Pulmonary artery endothelial cell (primary cell): ENCODE results near the gene LRP3. TPM values are rescaled to one million over a fixed set of nuclear protein-coding genes. Genes with fewer than 3 reads are reported as not detected.
"Not testable (repeated sequence)": the region's sequence is repeated elsewhere in the genome, so short reads cannot be mapped to it uniquely, and the experiment has no call there.

Experiments used
- DNase-seq: peaks from one replicate; pipeline ENCODE4 v3.0.0-alpha.2; 2011; ENCODE audit warnings: low read depth, low spot score
- total RNA-seq: library from RNA; depleted of rRNA; stranded (reverse); fragments of >200 nt; gene quantifications from 2 replicates; pipeline ENCODE4 v1.2.3, GENCODE V29; 2014

Gene LRP3
- total RNA-seq, 1 donor from 2014 or later, result 12.0 TPM

- DNase-seq, result no peak
Observed at GRCh38 chr19:33175886-33176669, 18.1 kb upstream of the LRP3 start.

- DNase-seq, result peak; percentile 89
Observed at GRCh38 chr19:33176670-33177416, 17.3 kb upstream of the LRP3 start.

GRCh38 chr19:33177417-33177979, 16.6 kb upstream of the LRP3 start:
- DNase-seq, result no peak

GRCh38 chr19:33186431-33187182, 7.5 kb upstream of the LRP3 start:
- no peak for DNase-seq

GRCh38 chr19:33187183-33187540, 7.0 kb upstream of the LRP3 start:
- no peak for DNase-seq

- DNase-seq, result no peak
Observed at GRCh38 chr19:33189453-33189852, 4.7 kb upstream of the LRP3 start.

GRCh38 chr19:33191092-33191491, 3.0 kb upstream of the LRP3 start:
- not testable (repeated sequence) for DNase-seq

GRCh38 chr19:33191501-33191900, 2.6 kb upstream of the LRP3 start:
- DNase-seq, result no peak

- no peak for DNase-seq
Observed at GRCh38 chr19:33192010-33192409, 2.1 kb upstream of the LRP3 start.

- DNase-seq, result no peak
Observed at GRCh38 chr19:33193269-33193864, 763 bp upstream of the LRP3 start.

- no peak for DNase-seq
Observed at GRCh38 chr19:33194532-33194885, 379 bp downstream of the LRP3 start.

GRCh38 chr19:33194886-33195644, 935 bp downstream of the LRP3 start:
- no peak for DNase-seq

- no peak for DNase-seq
Observed at GRCh38 chr19:33195645-33196347, 1.7 kb downstream of the LRP3 start.

- DNase-seq, result no peak
Observed at GRCh38 chr19:33196446-33197193, 2.5 kb downstream of the LRP3 start.

GRCh38 chr19:33197591-33198000, 3.5 kb downstream of the LRP3 start:
- no peak for DNase-seq

- no peak for DNase-seq
Observed at GRCh38 chr19:33198169-33198568, 4.0 kb downstream of the LRP3 start.

GRCh38 chr19:33199441-33200265, 5.5 kb downstream of the LRP3 start:
- DNase-seq, result no peak

GRCh38 chr19:33201473-33201872, 7.3 kb downstream of the LRP3 start:
- DNase-seq, result no peak
